Left ventricle myocardium superior (tissue), 1 donor: ENCODE results near the gene UBR3. TPM values are rescaled to one million over a fixed set of nuclear protein-coding genes. Genes with fewer than 3 reads are reported as not detected.
"Not testable (repeated sequence)": the region's sequence is repeated elsewhere in the genome, so short reads cannot be mapped to it uniquely, and the experiment has no call there.

ENCODE experiments used
- ATAC-seq: fragments of 200-7000 bp; cut with Tn5 transposase; one replicate; pipeline ENCODE4 v1.9.1; 2020; ENCODE audit warnings: mild to moderate bottlenecking, moderate library complexity
- DNase-seq: peaks from one replicate; pipeline ENCODE4 v3.0.0-alpha.2; 2020
- intact Hi-C: fragments of 100-400 bp; cut with micrococcal nuclease; formaldehyde crosslinking; loops from one replicate; pipeline ENCODE4 v1.11.0; 2022
- total RNA-seq: library from RNA; stranded (reverse); fragmentation: NEBNext Ultra II Directional; extraction: Animal tissue kit (Norgen Biotek cat#: 25700); gene quantifications from one replicate; pipeline ENCODE4 v1.2.1, GENCODE V29; 2021
- donor health status: DM: no; HTN: yes; CAD: no; lungs with severe emphysema.

UBR3 gene
- total RNA-seq, 1 donor from 2014 or later, result 127 TPM

DNA sequence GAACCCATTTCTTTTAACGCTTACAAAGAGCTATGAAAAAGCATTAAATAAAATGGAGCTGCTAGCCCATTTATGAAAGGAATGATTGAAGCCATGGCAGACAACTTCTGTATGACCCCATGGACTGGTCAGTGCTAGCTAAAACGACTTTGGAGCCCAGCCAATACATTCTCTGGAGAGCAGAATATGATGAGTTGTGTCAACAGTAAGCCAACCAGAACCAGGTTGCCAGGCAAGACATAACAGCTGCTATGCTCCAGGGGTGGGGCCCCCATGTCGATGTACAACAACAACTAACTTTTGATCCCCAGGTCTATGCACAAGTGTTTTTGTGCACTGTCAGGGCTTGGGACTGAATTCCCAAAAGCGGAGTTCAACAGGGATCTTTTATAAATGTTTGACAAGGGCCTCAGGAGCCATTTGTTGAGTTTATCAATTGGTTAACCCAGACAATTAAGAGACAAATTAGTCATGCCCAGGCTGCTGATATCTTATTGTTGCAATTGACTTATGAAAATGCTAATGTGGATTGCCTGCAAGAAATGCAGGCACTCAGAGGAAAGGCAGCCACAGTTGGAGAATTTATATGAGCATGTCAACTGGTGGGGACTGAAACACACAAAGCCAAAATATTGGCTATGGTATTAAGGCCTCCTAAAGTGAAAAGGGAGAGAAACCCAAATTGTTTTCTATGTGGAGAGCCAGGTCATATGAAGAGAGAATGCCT is 286.1 kb downstream of the UBR3 start:
- intact Hi-C loops, result no loop called here
- no peak for ATAC-seq
- no peak for DNase-seq

DNA sequence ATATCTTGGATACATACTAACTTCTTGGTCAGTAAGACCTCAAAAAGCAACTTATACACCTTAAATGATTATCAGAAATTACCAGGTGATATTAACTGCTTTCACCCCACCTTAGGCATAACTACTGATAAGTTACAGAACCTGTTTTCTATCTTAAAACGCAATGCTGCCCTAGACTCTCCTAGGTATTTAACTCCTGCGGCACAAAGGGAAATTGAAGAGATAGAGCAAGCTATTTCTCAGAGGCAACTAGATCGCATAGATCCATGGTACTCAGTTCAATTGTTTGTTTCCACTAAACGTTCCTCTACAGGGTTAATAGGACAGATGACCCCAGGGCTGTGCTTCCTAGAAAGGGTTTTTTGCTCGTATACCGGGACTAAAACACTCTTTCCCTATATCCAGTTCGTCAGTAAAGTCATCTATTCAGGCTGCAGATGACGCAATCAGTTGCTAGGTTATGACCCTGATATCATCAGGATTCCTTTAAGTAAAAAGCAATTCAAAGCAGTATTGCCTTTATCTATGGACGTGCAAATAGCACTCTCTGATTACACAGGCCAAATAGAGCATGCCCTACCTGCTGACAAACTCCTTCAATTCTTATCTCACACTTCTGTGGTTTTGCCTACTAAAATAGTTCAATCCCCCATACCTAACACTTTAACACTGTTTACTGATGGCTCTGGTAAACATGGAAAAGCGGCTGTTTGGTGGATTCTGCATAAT is 288.4 kb downstream of the UBR3 start:
- ATAC-seq (no peak), DNase-seq (no peak)
- intact Hi-C loops, result no loop called here

DNA sequence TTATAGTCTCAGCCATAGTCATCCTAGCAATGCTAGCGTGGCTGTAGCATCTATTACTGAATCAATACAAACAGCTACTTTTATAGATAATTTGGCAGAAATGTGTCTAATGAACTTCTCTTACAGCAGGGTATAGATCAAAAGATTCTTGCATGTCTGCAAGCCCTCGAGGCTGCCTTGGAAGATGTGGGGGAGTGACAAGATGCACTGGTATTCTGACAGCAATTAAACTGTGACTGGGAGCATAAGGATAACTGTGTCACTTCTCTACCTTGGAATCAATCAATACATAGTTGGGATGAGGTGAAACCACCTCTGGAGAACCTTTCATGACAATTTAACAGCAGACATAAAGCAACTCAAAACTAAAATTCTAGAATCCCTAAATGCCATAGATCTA is 291.4 kb downstream of the UBR3 start:
- no peak for DNase-seq
- ATAC-seq, result no peak
- intact Hi-C loops, result no loop called here

DNA sequence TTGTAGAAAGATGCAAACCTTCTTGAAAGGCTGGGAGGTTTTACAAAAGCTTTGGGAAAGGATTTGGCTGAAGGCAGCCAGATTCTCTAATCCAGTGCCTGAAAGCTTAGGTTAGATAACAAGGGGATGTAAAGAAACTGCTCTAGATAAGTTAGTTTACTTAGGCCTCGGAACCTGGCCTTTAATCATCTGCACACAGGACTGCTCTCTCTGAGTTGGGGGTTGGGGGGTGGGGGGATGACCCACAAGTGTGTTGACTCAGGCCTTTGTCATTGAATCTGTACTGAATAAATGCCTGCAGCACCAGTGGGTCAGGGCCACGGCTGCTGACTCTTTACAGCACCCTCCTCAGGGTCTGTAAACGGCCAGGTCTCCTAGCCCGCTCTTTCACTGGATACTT is 292.1 kb downstream of the UBR3 start:
- DNase-seq, ATAC-seq, intact Hi-C loops: not testable (repeated sequence)

DNA sequence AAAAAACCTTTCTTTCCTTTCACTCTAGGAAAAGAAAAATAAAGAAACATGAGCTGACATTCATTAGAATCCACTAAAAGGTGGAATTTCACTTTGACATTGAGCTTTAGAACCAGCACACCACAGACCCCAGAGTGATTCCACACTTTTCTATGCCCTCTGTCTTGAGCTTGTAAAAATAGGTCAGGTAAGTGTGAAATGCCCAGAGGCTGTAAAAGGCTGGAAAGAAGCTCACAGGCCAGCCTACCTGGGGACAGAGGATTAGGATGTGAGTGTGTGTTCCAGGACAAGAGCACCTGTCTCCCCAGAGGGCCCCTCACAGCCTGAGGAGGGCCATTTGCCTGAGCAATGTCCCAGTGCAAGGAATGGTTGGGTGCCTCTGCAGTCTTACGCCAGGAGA is 294.4 kb downstream of the UBR3 start:
- intact Hi-C loops, result no loop called here
- no peak for DNase-seq
- ATAC-seq, result no peak

DNA sequence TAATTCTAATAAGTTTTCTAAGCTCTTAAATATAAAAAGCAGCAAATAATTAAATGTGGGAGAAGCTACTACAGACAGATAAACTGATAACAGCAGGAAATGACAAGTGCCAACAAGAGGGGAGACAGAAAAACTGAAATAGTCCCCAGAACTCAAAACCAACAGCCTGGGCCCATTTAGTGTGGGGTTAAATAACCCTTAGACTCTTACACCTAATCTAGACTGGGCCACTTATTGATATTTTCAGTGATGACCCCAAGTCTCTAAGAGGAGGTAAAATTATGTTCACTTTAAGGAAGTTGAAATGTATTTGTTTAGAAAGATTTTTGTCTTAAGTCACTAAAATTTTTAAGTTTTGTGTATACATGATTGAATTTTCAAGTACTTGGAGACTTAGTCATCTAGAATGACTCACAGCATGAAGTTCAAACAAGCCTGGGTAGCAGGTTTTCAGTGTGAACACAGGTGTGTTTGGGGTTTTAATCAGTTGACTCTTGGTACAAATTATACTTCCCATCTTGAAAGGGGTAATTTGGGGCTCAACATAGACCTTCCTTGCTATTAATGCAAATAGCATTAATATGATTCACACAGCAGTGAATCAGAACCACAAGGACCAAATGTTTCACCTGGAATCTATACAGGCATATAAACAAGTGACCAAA is 295.8 kb downstream of the UBR3 start:
- ATAC-seq, result no peak
- intact Hi-C loops, result no loop called here

DNA sequence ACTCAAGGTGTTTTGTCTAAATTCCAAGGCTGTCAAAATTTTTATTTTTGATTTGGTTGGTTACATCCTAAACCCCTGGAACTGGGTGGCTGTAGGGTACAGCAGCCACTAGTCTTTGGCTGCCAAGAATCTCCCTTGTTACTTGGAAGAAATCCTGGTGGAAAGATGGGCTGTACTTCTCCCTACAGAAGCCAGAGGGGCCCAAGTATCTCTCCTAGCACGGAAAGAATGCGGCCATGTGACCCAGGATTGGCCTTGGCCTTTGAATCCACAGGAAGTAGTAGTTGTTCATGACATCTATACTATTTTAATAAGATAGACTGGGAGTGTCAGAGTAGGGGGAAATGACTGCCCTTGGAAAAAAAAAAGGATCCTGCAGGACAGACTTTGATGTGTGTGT is 296.3 kb downstream of the UBR3 start:
- intact Hi-C loops, result no loop called here
- DNase-seq (no peak), ATAC-seq (no peak)

More for the DNA sequence above, 295.8 kb downstream of the UBR3 start:
- no peak for DNase-seq

DNA sequence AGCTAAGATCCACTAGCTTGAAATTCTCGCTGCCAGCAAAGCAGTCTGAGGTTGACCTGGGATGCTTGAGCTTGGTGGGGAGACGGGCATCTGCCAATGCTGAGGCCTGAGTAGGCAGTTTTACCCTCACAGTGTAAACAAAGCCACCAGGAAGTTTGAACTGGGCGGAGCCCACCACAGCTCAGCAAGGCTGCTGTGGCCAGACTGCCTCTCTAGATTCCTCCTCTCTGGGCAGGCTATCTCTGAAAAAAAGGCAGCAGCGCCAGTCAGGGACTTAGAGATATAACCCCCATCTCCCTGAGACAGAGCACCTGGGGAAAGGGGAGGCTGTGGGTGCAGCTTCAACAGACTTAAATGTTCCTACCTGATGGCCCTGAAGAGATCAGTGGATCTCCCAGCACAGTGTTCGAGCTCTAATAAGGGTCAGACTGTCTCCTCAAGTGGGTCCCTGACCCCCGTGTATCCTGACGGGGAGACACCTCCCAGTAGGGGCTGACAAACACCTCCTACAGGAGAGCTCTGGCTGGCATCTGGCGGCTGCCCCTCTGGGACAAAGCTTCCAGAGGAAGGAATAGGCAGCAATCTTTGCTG is 299.0 kb downstream of the UBR3 start:
- ATAC-seq, DNase-seq, intact Hi-C loops: not testable (repeated sequence)

Other genes starting within 250 kb of the UBR3 start
- 35.2 TPM for gene PPIG, start 243.1 kb upstream of the UBR3 start, total RNA-seq
- not detected for gene CFAP210, start 133.0 kb upstream of the UBR3 start, total RNA-seq
- 3.4 TPM for gene PHOSPHO2, start 133.0 kb upstream of the UBR3 start, total RNA-seq
- gene KLHL23, start 93.6 kb upstream of the UBR3 start, total RNA-seq, result 23.0 TPM
- 54.8 TPM for gene SSB, start 28.6 kb upstream of the UBR3 start, total RNA-seq
- gene METTL5, start 2.5 kb upstream of the UBR3 start, total RNA-seq, result 67.8 TPM